H1 (cell line): Measurements from ENCODE around the gene UBL4A. TPM values are rescaled to one million over a fixed set of nuclear protein-coding genes. Genes with fewer than 3 reads are reported as not detected.

Source experiments
- ATF3 ChIP-seq: IDR thresholded peaks from 2 replicates; pipeline ENCODE4 v1.6.1; 2011; ENCODE audit warnings: low read depth, mild to moderate bottlenecking, low read length; ENCODE audit not compliant: insufficient read depth
- E2F6 ChIP-seq: IDR thresholded peaks from 2 replicates; pipeline ENCODE4 v1.6.1; 2012; ENCODE audit warnings: inconsistent platforms
- HDAC2 ChIP-seq, 2 experiments: fragments of 300-600 bp in 1 of 2; sonication (generic) in 1 of 2; IDR thresholded peaks; 2 replicates each; pipeline ENCODE4 v1.6.1; 2011 to 2012; ENCODE audit warnings: low read depth in 2 of 2, low read length in 2 of 2, mild to moderate bottlenecking in 2 of 2, moderate library complexity in 2 of 2, borderline replicate concordance in 1 of 2, inconsistent platforms in 1 of 2
- JUND ChIP-seq: IDR thresholded peaks from 2 replicates; pipeline ENCODE4 v1.6.1; 2011; ENCODE audit warnings: mild to moderate bottlenecking, improper control_type of control experiment, low read length
- polyA plus RNA-seq, 7 experiments: library from polyadenylated mRNA; depleted of rRNA in 3 of 7; stranded (reverse) in 5 of 7; unstranded in 2 of 7; fragments of >200 nt in 5 of 7; fragments of 200-250 nt in 2 of 7; gene quantifications; 1 replicate in 5 of 7; 2 replicates in 1 of 7; 4 replicates in 1 of 7; pipeline versions ENCODE4 v1.2.1 to v1.2.3, GENCODE V29; 2011 to 2013; ENCODE audit warnings: missing spikeins in 2 of 7, mixed read lengths in 2 of 7
- total RNA-seq: library from RNA; stranded (reverse); fragmentation: NEBNext Ultra II Directional; extraction: Animal tissue kit (Norgen Biotek cat#: 25700); gene quantifications from 2 replicates; pipeline ENCODE4 v1.2.1, GENCODE V29; 2021

The UBL4A gene
- total and polyA plus RNA-seq, 2 of the 8 experiments (the other 6 are each of a cell fraction or from before 2014, with no cell fraction given): 23.1 to 31.7 TPM

DNA sequence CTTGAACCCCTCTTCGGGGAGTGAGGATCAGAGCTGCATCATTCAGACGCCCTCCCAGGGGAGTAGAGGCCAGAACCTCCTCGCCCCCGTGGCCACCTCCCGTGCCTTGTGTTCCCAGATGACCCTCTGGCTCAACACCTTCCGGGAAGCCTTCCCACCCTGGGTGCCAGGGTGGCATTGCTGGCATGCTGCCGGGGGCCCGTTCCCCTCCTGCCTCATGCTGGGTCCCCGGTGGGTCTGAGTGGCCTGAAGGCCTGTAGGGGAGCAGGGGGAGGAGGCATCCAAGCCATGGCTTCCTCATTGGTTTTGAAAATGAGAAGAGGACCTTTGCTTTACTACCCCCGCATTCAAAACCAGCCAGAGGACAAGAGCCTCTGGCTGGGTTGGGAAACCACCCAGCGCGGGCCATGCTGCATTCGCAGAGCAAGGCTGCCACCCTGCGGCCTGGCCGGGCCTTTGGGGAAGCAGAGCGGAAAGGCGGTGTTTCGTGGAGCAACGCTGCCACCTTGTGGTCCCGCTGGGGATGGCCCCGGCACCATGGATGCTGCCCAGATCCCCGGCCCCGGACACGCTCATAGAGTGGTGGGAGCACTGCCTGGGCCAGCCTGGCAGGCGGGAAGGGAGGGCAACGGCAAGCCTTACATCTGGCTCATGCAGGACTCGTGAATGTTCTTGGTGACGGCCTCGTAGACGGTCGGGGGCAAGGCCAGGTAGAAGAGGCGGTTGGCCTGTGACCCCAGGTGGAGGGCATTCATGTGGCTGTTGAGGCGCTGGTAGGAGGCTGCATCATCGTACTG, 48.3 kb upstream of the UBL4A start (continued):
- TF ChIP-seq E2F6 (peak; percentile 56), ATF3 (no peak), JUND (no peak), HDAC2 (IDR thresholded peaks at IDR 0.05; ENCODE audit: borderline replicate concordance in 1 of 2, low read depth in 2 of 2, low read length in 2 of 2) (no peak)
- TF ChIP-seq, all 59 proteins: peak for 7
